IMR-90 (cell line): Measurements from ENCODE around the gene GRIN2A. TPM values are rescaled to one million over a fixed set of nuclear protein-coding genes. Genes with fewer than 3 reads are reported as not detected.

ENCODE experiments used
- ATAC-seq: fragments of 200-7000 bp; cut with Tn5 transposase; 2 replicates; pipeline ENCODE4 v1.9.1; 2020; ENCODE audit warnings: low read depth, mild to moderate bottlenecking, moderate library complexity
- BruUV-seq: library from RNA; stranded (reverse); fragments of 400-500 nt; replicated peaks from 2 replicates; lab custom pipeline; 2021; lab: Mats Ljungman, UMichigan
- CTCF ChIA-PET: fragments of 300-600 bp; formaldehyde crosslinking; extraction: SDS; loops from one replicate; lab custom pipeline; 2021; ENCODE audit warnings: antibody characterized with exemption; lab: Yijun Ruan, JAX
- POLR2A ChIA-PET: fragments of 300-600 bp; sonication (Branson Sonifier 250); formaldehyde crosslinking; loops from one replicate; lab custom pipeline; 2022; ENCODE audit warnings: antibody characterized with exemption; ENCODE audit not compliant: unreplicated experiment; lab: Charles Lee
- DNase-seq: peaks from one replicate; pipeline ENCODE4 v3.0.0; 2013
- H2AFZ ChIP-seq: replicated peaks from 2 replicates; pipeline ENCODE3; 2013; ENCODE audit warnings: low read length, mild to moderate bottlenecking; ENCODE audit not compliant: poor library complexity
- H2AK5ac ChIP-seq: 2 replicates; pipeline ENCODE4 v1.6.1; 2013; ENCODE audit warnings: low read depth, low read length, inconsistent platforms
- H2AK9ac ChIP-seq: replicated peaks from 2 replicates; pipeline ENCODE3; 2013; ENCODE audit warnings: mild to moderate bottlenecking, low read depth, low read length, moderate library complexity; ENCODE audit not compliant: poor library complexity
- H2BK120ac ChIP-seq: 2 replicates; pipeline ENCODE4 v1.6.1; 2013; ENCODE audit warnings: low read depth, low read length, inconsistent platforms
- H2BK15ac ChIP-seq: 3 replicates; pipeline ENCODE4 v1.6.1; 2013; ENCODE audit warnings: low read depth, low read length, inconsistent platforms
- H2BK20ac ChIP-seq: 2 replicates; pipeline ENCODE4 v1.6.1; 2013; ENCODE audit warnings: low read depth, mild to moderate bottlenecking, inconsistent platforms, low read length, moderate library complexity
- H2BK5ac ChIP-seq: 2 replicates; pipeline ENCODE4 v1.6.1; 2013; ENCODE audit warnings: mild to moderate bottlenecking, low read depth, low read length, inconsistent platforms; ENCODE audit not compliant: poor library complexity, severe bottlenecking
- H3K14ac ChIP-seq: replicated peaks from 2 replicates; pipeline ENCODE4 v1.6.1; 2013; ENCODE audit warnings: low read depth, low read length, inconsistent platforms
- H3K18ac ChIP-seq: 2 replicates; pipeline ENCODE4 v1.6.1; 2013; ENCODE audit warnings: low read depth, low read length, control low read depth
- H3K23ac ChIP-seq: 2 replicates; pipeline ENCODE4 v1.6.1; 2013; ENCODE audit warnings: low read depth, low read length, inconsistent platforms
- H3K27ac ChIP-seq: 2 replicates; pipeline ENCODE4 v1.5.1; 2013; ENCODE audit warnings: mild to moderate bottlenecking, control low read depth, low read length; ENCODE audit not compliant: insufficient read depth
- H3K27me3 ChIP-seq: 2 replicates; pipeline ENCODE4 v1.6.1; 2013; ENCODE audit warnings: low read length; ENCODE audit not compliant: control insufficient read depth, insufficient read depth
- H3K36me3 ChIP-seq: 2 replicates; pipeline ENCODE4 v1.6.1; 2013; ENCODE audit warnings: low read length, mixed read lengths; ENCODE audit not compliant: control insufficient read depth, insufficient read depth
- H3K4ac ChIP-seq: 2 replicates; pipeline ENCODE4 v1.6.1; 2013; ENCODE audit warnings: low read depth, low read length, inconsistent platforms
- H3K4me1 ChIP-seq: 2 replicates; pipeline ENCODE4 v1.6.1; 2013; ENCODE audit warnings: low read length, mixed read lengths; ENCODE audit not compliant: control insufficient read depth, insufficient read depth
- H3K4me2 ChIP-seq: 2 replicates; pipeline ENCODE4 v1.6.1; 2013; ENCODE audit warnings: low read depth, mild to moderate bottlenecking, control low read depth, low read length, moderate library complexity
- H3K4me3 ChIP-seq: 2 replicates; pipeline ENCODE4 v1.5.1; 2013; ENCODE audit warnings: low read depth, mild to moderate bottlenecking, control low read depth, low read length, moderate library complexity; ENCODE audit not compliant: insufficient read depth
- H3K56ac ChIP-seq: 2 replicates; pipeline ENCODE4 v1.6.1; 2013; ENCODE audit warnings: low read length, inconsistent platforms; ENCODE audit not compliant: insufficient read depth; ENCODE audit errors: extremely low read depth
- H3K79me1 ChIP-seq, 2 experiments: 2 replicates each; pipeline ENCODE4 v1.6.1; 2013; ENCODE audit warnings: low read length in 2 of 2, inconsistent platforms in 1 of 2, low read depth in 1 of 2
- H3K9ac ChIP-seq: 2 replicates; pipeline ENCODE4 v1.6.1; 2013; ENCODE audit warnings: low read depth, low read length, control low read depth
- H3K9me1 ChIP-seq: 2 replicates; pipeline ENCODE4 v1.6.1; 2013; ENCODE audit warnings: low read length, inconsistent platforms; ENCODE audit not compliant: insufficient read depth
- H3K9me3 ChIP-seq: 2 replicates; pipeline ENCODE4 v1.6.1; 2013; ENCODE audit warnings: low read length; ENCODE audit not compliant: control insufficient read depth, insufficient read depth
- H4K20me1 ChIP-seq: 2 replicates; pipeline ENCODE4 v1.6.1; 2013; ENCODE audit warnings: low read length, inconsistent platforms; ENCODE audit not compliant: insufficient read depth
- H4K5ac ChIP-seq: 2 replicates; pipeline ENCODE4 v1.6.1; 2013; ENCODE audit warnings: mild to moderate bottlenecking, low read depth, low read length, control low read depth
- H4K8ac ChIP-seq, 2 experiments: 2 replicates each; pipeline ENCODE4 v1.6.1; 2013; ENCODE audit warnings: low read depth in 2 of 2, low read length in 2 of 2, control low read depth in 1 of 2, inconsistent platforms in 1 of 2
- H4K91ac ChIP-seq: 2 replicates; pipeline ENCODE4 v1.6.1; 2013; ENCODE audit warnings: low read depth, low read length, inconsistent platforms; ENCODE audit not compliant: insufficient read depth
- BHLHE40 ChIP-seq: fragments of 150-350 bp; IDR thresholded peaks from 2 replicates; pipeline ENCODE4 v1.6.1; 2016; ENCODE audit warnings: mild to moderate bottlenecking, low read depth, low read length
- CHD1 ChIP-seq: IDR thresholded peaks from 2 replicates; pipeline ENCODE4 v1.6.1; 2012; ENCODE audit warnings: low read depth, low read length, improper control_type of control experiment
- FOS ChIP-seq: fragments of 150-350 bp; IDR thresholded peaks from 2 replicates; pipeline ENCODE4 v1.6.1; 2016; ENCODE audit warnings: low read depth, low read length
- MAFK ChIP-seq: IDR thresholded peaks from 2 replicates; pipeline ENCODE4 v1.6.1; 2012; ENCODE audit warnings: low read depth, low read length, improper control_type of control experiment
- RAD21 ChIP-seq: IDR thresholded peaks from 2 replicates; pipeline ENCODE4 v1.6.1; 2012; ENCODE audit warnings: low read length, improper control_type of control experiment
- RFX5 ChIP-seq: IDR thresholded peaks from 2 replicates; pipeline ENCODE4 v1.8.0; 2012; ENCODE audit warnings: low read depth, mild to moderate bottlenecking, low read length, moderate library complexity
- SMC3 ChIP-seq: fragments of 150-350 bp; IDR thresholded peaks from 2 replicates; pipeline ENCODE4 v1.6.1; 2016; ENCODE audit warnings: low read depth, mild to moderate bottlenecking, antibody characterized with exemption, low read length, moderate library complexity
- WGBS, 2 experiments: methylation state at CpG; one replicate each; pipeline versions ENCODE4 v1.1.5 to v1.1.7; 2013; ENCODE audit warnings: missing lambda C conversion rate in 2 of 2; ENCODE audit not compliant: insufficient read length in 1 of 2; ENCODE audit errors: extremely low coverage in 2 of 2; 5-methylcytosine and 5-hydroxymethylcytosine counted together
- dilution Hi-C: fragments of 300-500 bp; cut with HindIII; formaldehyde crosslinking; loops from one replicate; pipeline ENCODE4 v1.14.3; 2018; ENCODE audit warnings: low sequenced_read_pairs; ENCODE audit not compliant: unreplicated experiment
- in situ Hi-C: fragments of 300-500 bp; cut with MboI; formaldehyde crosslinking; loops from 3 replicates; pipeline ENCODE4 v1.14.3; 2019; ENCODE audit warnings: low sequenced_read_pairs, inconsistent platforms, mixed read lengths
- intact Hi-C: fragments of 100-400 bp; cut with micrococcal nuclease; formaldehyde crosslinking; loops from 2 replicates; pipeline ENCODE4 v1.10.0; 2022
- polyA plus RNA-seq, 3 experiments: library from polyadenylated mRNA; depleted of rRNA; stranded (reverse); fragments of >200 nt; gene quantifications; 2 replicates each; pipeline ENCODE4 v1.2.3, GENCODE V29; 2012; ENCODE audit warnings: low replicate concordance in 1 of 3
- total RNA-seq: library from RNA; depleted of rRNA; stranded (reverse); fragments of >200 nt; gene quantifications from 2 replicates; pipeline ENCODE4 v1.2.3, GENCODE V29; 2012

GRIN2A gene
- total and polyA plus RNA-seq, 2 of the 4 experiments (the other 2 are of a cell fraction): under 0.01 TPM; not detected in 1

DNA sequence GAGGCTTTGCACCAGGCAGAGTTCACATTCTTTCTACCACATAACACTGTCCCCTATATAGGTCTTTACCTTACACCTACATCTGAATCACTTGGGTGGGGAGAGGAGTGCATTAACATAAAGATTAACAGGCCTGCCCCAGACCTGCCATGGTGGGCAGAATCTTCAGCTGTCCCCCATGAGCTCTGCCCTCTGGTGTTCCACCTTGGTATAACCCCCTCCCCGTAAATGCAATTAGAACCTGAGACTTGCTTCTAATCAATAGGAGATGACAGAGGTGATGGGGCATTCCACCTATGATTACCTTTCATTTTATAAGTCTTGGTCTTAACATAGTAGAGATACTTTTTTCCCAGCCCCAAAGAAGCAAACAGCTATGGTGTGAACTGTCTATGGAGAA is 20.4 kb upstream of the GRIN2A start:
- dilution Hi-C loops (no loop called here), intact Hi-C loops (no loop called here), in situ Hi-C loops (no loop called here)
- H2AFZ ChIP-seq: no peak overlapping the region
- H2AK9ac ChIP-seq: no peak overlapping the region
- no TSS peak for BruUV-seq
- H3K4me1 ChIP-seq: no peaks in the 10 kb centered on the region
- no peak overlapping the region for H4K91ac ChIP-seq
- H3K9ac ChIP-seq: no peak overlapping the region
- H3K79me1 ChIP-seq: no peaks in the 10 kb centered on the region
- H2AK5ac ChIP-seq: no peak overlapping the region
- TF ChIP-seq CHD1 (no peak), FOS (no peak), RFX5 (no peak), BHLHE40 (no peak), MAFK (no peak), SMC3 (no peak), RAD21 (no peak)
- no peak overlapping the region for H2BK5ac ChIP-seq
- H3K9me1 ChIP-seq: no peaks in the 10 kb centered on the region
- no peak overlapping the region for H3K18ac ChIP-seq
- no peak overlapping the region for H3K14ac ChIP-seq
- H3K4me2 ChIP-seq: no peak overlapping the region
- no peak overlapping the region for H2BK20ac ChIP-seq
- no peaks in the 10 kb centered on the region for H3K36me3 ChIP-seq
- DNase-seq (no peak), ATAC-seq (no peak)
- peaks cover 6% of the 10 kb centered on the region; the same call in 1 of the 2 replicates for H3K9me3 ChIP-seq
- H3K4ac ChIP-seq: no peak overlapping the region
- ChIA-PET POLR2A (no interaction called here), CTCF (no interaction called here)
- no peak overlapping the region for H4K5ac ChIP-seq
- no peak overlapping the region for H3K4me3 ChIP-seq
- no peak overlapping the region for H3K27ac ChIP-seq
- H2BK120ac ChIP-seq: no peak overlapping the region
- no peak overlapping the region for H2BK15ac ChIP-seq
- no peak overlapping the region for H3K56ac ChIP-seq
- no peak overlapping the region for H4K8ac ChIP-seq
- H3K23ac ChIP-seq: no peak overlapping the region
- whole genome bisulfite sequencing, 2 experiments: no CpG with 5 or more reads among the region's 1 CpG
- no peaks in the 10 kb centered on the region for H4K20me1 ChIP-seq
- no peaks in the 10 kb centered on the region for H3K27me3 ChIP-seq
